OCI-LY7 (cell line): ENCODE results near the gene GALNT14.

ENCODE experiments used
- CTCF ChIP-seq: fragments of 200-600 bp; sonication (generic); conservative IDR thresholded peaks from 2 replicates; pipeline ENCODE4 v1.5.1; 2014; ENCODE audit warnings: mild to moderate bottlenecking, antibody characterized with exemption, low read length, moderate library complexity, mixed read lengths
- EZH2phosphoT487 ChIP-seq: fragments of 200-600 bp; sonication (generic); IDR thresholded peaks from 2 replicates; pipeline ENCODE4 v1.6.1; 2018; ENCODE audit warnings: low read depth, borderline replicate concordance, mild to moderate bottlenecking, mixed run types, antibody characterized with exemption, low read length, moderate library complexity, mixed read lengths

- TF ChIP-seq CTCF (no peak), EZH2phosphoT487 (no peak)
Measured at GRCh38 chr2:31049264-31049663, 89.0 kb downstream of the GALNT14 start.
